ENCODE measurements around the gene TMEM117.

The TMEM117 gene

DNA sequence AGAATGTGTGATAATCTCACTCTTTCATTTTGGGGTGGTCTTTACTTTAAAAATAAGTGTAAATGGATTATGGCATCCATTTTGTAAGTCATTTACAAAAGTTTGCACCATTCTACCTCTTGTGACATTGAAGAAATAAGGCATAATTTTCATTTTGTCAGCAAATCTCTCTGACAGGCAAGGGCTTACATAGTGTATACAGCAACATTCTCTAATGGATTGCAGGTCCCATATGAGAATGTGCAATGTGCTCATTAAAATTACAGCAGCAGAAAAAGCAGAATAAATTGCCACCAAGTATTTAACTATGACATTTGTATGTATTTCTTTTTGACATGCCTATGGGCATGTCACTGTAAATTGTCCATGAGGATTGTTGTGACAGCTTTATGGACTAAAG, 223.6 kb downstream of the TMEM117 start:
- Histone ChIP-seq H3K27ac (no peak overlapping the region), H3K9ac (no peak overlapping the region), H3K36me3 (ENCODE audit: control insufficient read depth, insufficient read depth, low read length) (no peaks in the 10 kb centered on the region), H3K9me3 (ENCODE audit: control insufficient read depth, low read length) (no peaks in the 10 kb centered on the region), H2AFZ (no peak overlapping the region), H3K4me3 (ENCODE audit: low read depth, low read length) (no peak overlapping the region), H3K79me2 (no peaks in the 10 kb centered on the region), H3K4me2 (ENCODE audit: low read length) (no peak overlapping the region), H3K27me3 (ENCODE audit: control insufficient read depth, insufficient read depth, low read length) (no peaks in the 10 kb centered on the region), H3K4me1 (no peaks in the 10 kb centered on the region)
- TF ChIP-seq, protein P1, sequence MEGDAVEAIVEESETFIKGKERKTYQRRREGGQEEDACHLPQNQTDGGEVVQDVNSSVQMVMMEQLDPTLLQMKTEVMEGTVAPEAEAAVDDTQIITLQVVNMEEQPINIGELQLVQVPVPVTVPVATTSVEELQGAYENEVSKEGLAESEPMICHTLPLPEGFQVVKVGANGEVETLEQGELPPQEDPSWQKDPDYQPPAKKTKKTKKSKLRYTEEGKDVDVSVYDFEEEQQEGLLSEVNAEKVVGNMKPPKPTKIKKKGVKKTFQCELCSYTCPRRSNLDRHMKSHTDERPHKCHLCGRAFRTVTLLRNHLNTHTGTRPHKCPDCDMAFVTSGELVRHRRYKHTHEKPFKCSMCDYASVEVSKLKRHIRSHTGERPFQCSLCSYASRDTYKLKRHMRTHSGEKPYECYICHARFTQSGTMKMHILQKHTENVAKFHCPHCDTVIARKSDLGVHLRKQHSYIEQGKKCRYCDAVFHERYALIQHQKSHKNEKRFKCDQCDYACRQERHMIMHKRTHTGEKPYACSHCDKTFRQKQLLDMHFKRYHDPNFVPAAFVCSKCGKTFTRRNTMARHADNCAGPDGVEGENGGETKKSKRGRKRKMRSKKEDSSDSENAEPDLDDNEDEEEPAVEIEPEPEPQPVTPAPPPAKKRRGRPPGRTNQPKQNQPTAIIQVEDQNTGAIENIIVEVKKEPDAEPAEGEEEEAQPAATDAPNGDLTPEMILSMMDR (IDR thresholded peaks at IDR 0.05) = no peak

DNA sequence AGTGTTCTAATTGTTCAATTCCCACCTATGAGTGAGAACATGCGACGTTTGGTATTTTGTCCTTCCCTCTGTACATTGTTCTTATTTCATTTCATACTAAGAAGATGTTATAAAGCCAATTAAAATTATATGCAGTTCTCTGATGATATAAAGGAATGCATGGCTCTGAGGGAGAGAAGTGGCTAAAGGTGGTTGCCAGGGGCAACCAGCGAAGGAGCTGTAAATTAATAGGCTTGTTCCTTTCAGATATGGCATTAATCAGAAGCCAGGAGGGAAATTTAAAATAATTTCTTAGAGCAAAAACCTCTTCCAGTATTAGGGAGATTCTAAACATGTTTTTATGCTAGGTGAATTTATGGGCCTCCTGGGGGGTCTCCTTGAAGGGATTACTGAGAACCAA, 227.8 kb downstream of the TMEM117 start:
- Histone ChIP-seq H3K4me3 (ENCODE audit: low read depth, low read length) (no peak overlapping the region), H3K27me3 (ENCODE audit: control insufficient read depth, insufficient read depth, low read length) (no peaks in the 10 kb centered on the region), H3K36me3 (ENCODE audit: control insufficient read depth, insufficient read depth, low read length) (no peaks in the 10 kb centered on the region), H2AFZ (no peak overlapping the region), H3K9me3 (ENCODE audit: control insufficient read depth, low read length) (no peaks in the 10 kb centered on the region), H3K9ac (no peak overlapping the region), H3K4me1 (no peaks in the 10 kb centered on the region), H3K4me2 (ENCODE audit: low read length) (no peak overlapping the region), H3K27ac (no peak overlapping the region), H3K79me2 (no peaks in the 10 kb centered on the region)
- TF ChIP-seq, protein P1 (IDR thresholded peaks at IDR 0.05) = no peak

GRCh38 chr12:44076871-44077270, 241.0 kb downstream of the TMEM117 start:
- H3K9ac ChIP-seq = no peak overlapping the region
- H3K79me2 ChIP-seq = no peaks in the 10 kb centered on the region
- no peak overlapping the region for H2AFZ ChIP-seq
- TF ChIP-seq, protein P1 (IDR thresholded peaks at IDR 0.05) = no peak
- no peak overlapping the region for H3K4me3 ChIP-seq (ENCODE audit: low read depth, low read length)
- H3K27me3 ChIP-seq (ENCODE audit: control insufficient read depth, insufficient read depth, low read length) = no peaks in the 10 kb centered on the region
- H3K4me2 ChIP-seq (ENCODE audit: low read length) = no peak overlapping the region
- H3K9me3 ChIP-seq (ENCODE audit: control insufficient read depth, low read length) = no peaks in the 10 kb centered on the region
- no peaks in the 10 kb centered on the region for H3K4me1 ChIP-seq
- H3K27ac ChIP-seq = no peak overlapping the region
- no peaks in the 10 kb centered on the region for H3K36me3 ChIP-seq (ENCODE audit: control insufficient read depth, insufficient read depth, low read length)

- Histone ChIP-seq H3K27ac (no peak overlapping the region), H3K4me1 (no peaks in the 10 kb centered on the region), H3K27me3 (ENCODE audit: control insufficient read depth, insufficient read depth, low read length) (no peaks in the 10 kb centered on the region), H3K9me3 (ENCODE audit: control insufficient read depth, low read length) (no peaks in the 10 kb centered on the region), H3K4me3 (ENCODE audit: low read depth, low read length) (no peak overlapping the region), H3K4me2 (ENCODE audit: low read length) (no peak overlapping the region), H3K79me2 (no peaks in the 10 kb centered on the region), H2AFZ (no peak overlapping the region), H3K36me3 (ENCODE audit: control insufficient read depth, insufficient read depth, low read length) (no peaks in the 10 kb centered on the region), H3K9ac (no peak overlapping the region)
- TF ChIP-seq, protein P1 (IDR thresholded peaks at IDR 0.05) = no peak
Observed at GRCh38 chr12:44077294-44077693, 241.4 kb downstream of the TMEM117 start.

DNA sequence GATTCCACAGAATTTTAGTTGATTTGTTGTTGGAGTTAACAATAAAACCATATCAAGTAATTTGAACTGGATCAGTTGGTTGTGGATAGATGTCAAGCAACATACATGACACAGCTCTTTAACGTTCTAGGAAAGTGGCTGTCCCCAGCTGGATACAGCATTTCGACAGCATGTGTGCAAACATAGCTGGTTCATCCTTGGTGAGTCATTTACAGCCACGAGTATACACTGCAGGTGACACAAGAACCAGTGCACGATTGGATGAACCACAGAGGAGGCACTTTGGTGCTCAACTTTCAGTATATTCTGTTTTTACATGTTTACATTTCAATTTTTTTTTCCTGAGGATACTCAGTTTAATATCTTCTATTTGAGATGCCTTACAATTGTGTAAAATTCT, 242.4 kb downstream of the TMEM117 start:
- no peak overlapping the region for H3K9ac ChIP-seq
- H3K9me3 ChIP-seq (ENCODE audit: control insufficient read depth, low read length) = no peaks in the 10 kb centered on the region
- H3K27me3 ChIP-seq (ENCODE audit: control insufficient read depth, insufficient read depth, low read length) = no peaks in the 10 kb centered on the region
- no peak overlapping the region for H2AFZ ChIP-seq
- H3K4me3 ChIP-seq (ENCODE audit: low read depth, low read length) = no peak overlapping the region
- no peaks in the 10 kb centered on the region for H3K79me2 ChIP-seq
- no peak overlapping the region for H3K4me2 ChIP-seq (ENCODE audit: low read length)
- H3K36me3 ChIP-seq (ENCODE audit: control insufficient read depth, insufficient read depth, low read length) = no peaks in the 10 kb centered on the region
- no peaks in the 10 kb centered on the region for H3K4me1 ChIP-seq
- TF ChIP-seq, protein P1 (IDR thresholded peaks at IDR 0.05) = no peak
- H3K27ac ChIP-seq = no peak overlapping the region
